ENCODE data around the gene GABRB3. TPM values are rescaled to one million over a fixed set of nuclear protein-coding genes. Genes with fewer than 3 reads are reported as not detected.
"Not testable (repeated sequence)": the region's sequence is repeated elsewhere in the genome, so short reads cannot be mapped to it uniquely, and the experiment has no call there.

The GABRB3 gene
- total RNA-seq, 1 donor from 2014 or later, result 0.52 TPM

DNA sequence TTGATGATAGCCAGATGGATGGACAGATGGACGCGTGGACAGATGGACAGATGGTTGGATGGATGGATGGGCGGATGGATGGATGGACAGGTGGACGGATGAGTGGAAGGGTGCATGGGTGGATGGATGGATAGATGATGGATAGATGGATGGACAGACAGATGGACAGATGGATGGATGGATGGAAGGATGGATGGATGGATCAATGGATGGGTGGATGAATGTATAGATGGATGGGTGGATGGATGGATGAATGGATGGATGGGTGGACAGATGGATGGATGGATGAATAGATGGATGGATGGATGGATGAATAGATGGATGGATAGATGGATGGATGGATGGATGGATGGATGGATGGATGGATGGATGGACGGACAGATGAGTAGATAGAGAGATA lies 40.9 kb downstream of the GABRB3 start:
- ATAC-seq, result no peak

GRCh38 chr15:26729581-26729980 lies 43.3 kb downstream of the GABRB3 start:
- no peak for ATAC-seq

- no peak for ATAC-seq
Measured at GRCh38 chr15:26729030-26729429, 43.8 kb downstream of the GABRB3 start.

GRCh38 chr15:26724381-26725150 lies 48.3 kb downstream of the GABRB3 start:
- no peak for ATAC-seq

GRCh38 chr15:26722621-26723160 lies 50.2 kb downstream of the GABRB3 start:
- no peak for ATAC-seq

- no peak for ATAC-seq
Measured at GRCh38 chr15:26721232-26721967, 51.5 kb downstream of the GABRB3 start.

GRCh38 chr15:26720546-26720945 lies 52.3 kb downstream of the GABRB3 start:
- ATAC-seq, result no peak

DNA sequence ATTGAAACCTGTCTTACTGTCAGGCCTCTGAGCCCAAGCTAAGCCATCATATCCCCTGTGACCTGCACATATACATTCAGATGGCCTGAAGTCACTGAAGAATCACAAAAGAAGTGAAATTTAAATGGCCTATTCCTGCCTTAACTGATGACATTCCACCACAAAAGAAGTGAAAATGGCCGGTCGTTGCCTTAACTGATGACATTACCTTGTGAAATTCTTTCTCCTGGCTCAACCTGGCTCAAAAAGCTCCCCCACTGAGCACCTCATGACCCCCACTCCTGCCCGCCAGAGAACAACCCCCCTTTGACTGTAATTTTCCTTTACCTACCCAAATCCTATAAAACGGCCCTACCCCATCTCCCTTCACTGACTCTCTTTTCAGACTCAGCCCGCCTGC lies 53.0 kb downstream of the GABRB3 start:
- ATAC-seq, result not testable (repeated sequence)

GRCh38 chr15:26716069-26716468 lies 56.8 kb downstream of the GABRB3 start:
- ATAC-seq, result no peak

- no peak for ATAC-seq
Measured at GRCh38 chr15:26713498-26713897, 59.4 kb downstream of the GABRB3 start.

- ATAC-seq, result no peak
Measured at GRCh38 chr15:26712335-26712734, 60.5 kb downstream of the GABRB3 start.

- no peak for ATAC-seq
Measured at GRCh38 chr15:26711445-26711844, 61.4 kb downstream of the GABRB3 start.

DNA sequence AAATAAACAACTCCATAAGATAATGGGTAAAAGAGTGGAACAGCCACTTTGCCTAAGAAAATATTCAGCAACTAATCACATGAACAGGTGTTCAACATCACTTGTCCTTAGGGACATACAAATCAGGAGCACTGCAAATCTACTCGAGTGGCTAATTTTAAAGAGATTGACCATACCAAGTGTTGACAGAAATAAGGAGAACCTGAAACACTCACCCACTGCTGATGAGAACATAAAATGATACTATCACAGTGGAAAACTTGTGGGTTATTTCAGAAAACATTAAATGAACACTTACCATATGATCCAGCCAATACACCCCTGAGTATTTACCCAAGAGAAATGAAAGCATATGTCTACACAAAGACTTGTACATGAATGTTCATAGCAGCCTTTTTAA lies 70.5 kb downstream of the GABRB3 start:
- no peak for ATAC-seq

DNA sequence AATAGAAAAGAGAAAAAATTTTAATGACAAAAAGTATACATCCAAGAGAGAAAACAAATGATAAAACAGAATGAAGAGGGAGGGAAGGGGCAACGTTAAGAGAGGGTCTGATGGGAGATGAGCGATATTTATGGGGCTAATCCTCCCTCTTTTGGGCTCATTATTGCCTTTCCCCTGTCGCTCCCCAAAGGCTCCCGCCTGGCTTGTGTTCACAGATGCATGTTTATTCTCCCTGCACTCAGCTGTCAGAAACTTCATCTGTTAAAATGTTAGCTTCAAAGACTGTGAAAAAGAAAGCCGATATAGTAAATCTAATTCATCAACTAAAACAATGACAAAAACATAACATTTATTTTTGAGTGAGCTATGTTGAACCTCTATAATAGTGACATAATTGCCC lies 74.3 kb downstream of the GABRB3 start:
- no peak for ATAC-seq

DNA sequence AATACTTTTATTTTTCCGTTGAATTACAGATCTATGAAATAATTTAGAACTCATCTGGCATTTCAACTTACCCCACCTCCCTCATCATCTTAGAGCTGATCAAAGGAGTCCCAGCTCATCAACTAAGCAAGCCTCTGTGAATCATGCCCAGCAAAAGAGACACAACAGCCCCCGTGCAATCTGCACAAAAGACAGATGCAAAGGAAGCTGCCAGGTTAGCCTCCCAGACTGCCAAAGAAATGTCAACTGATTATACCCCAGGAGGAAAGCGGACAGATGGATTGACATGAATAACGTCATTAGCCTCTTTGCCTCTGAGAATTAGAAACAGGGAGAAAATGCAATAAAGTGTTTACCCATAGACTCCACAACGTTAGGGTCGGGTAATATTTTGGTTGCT lies 75.0 kb downstream of the GABRB3 start:
- no peak for ATAC-seq

GRCh38 chr15:26691249-26691648 lies 81.6 kb downstream of the GABRB3 start:
- ATAC-seq, result no peak

GRCh38 chr15:26690778-26691177 lies 82.1 kb downstream of the GABRB3 start:
- ATAC-seq, result no peak

DNA sequence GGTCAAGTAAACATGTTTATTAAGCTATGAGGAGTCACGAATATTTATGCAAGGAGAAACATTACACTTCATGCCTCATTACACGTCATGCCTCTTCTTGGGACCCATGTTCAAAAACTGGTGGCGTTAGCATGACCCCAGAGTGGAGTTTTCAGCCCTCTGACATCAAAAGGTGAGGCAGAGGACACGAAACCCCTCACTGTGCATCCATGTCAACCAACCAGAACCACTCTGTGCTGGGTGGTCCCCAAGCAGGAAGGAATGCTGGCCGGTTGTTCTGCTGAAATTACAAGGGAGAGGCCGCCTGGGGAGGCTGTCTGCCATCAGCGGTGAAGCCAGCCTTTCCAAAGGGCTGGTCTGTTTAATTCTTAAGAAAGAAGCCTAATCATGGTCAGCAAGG lies 83.4 kb downstream of the GABRB3 start:
- no peak for ATAC-seq

GRCh38 chr15:26686547-26687187 lies 86.2 kb downstream of the GABRB3 start:
- no peak for ATAC-seq

GRCh38 chr15:26682598-26683164 lies 90.2 kb downstream of the GABRB3 start:
- no peak for ATAC-seq

DNA sequence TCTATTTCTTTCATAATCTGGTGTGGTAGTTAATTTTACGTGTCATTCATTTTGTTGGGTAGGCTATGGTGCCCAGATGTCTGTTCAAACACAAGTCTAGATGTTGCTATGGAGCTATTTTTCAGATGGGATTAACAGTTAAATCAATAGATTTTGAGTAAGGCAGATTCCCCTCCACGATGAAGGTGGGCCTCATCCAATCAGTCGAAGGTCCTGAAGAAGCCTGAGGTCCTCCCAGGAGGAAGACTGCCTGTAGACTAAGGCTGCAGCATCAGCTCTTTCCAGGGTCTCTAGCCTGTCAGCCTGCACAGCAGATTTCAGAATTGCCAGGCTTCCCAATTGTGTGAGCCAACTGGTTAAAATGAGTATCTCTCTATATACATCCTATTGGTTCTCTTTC lies 92.9 kb downstream of the GABRB3 start:
- ATAC-seq, result no peak

DNA sequence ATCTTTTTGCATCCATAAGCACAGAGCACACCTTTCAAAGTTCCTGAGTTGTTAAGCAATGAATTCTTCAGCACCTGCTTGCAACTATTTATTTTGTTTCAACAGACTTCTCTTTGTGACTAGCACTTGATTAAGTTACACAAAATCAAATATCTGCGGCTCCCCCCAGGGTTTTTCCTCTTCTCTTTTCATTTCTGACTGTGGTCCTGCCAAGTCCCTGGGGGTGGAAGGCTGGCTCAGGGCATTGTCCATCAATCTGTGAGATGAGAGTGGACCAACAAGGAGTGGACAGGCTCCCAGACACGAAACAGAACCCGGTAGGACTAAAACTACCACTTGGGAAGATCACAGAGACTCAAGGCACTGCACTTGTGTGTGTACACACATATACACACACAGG lies 96.8 kb downstream of the GABRB3 start:
- no peak for ATAC-seq

DNA sequence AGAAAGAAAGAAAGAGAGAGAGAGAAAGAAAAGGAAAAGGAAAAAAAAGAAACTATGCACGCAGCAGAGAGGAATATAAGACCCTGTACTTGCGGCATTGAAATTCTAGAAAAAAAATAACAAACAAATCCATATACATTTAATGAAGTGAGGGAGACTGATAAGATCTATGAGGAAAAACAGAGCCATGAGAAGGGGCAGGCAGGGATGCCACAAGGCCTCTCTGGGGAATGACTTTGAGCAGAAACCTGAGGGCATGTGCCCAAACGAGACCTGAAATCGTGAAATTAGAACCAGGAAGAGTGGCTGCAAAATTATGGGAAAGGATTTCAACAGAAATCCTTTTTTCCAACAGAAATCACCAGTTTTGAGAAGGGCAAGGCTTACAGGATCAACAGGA lies 98.4 kb downstream of the GABRB3 start:
- ATAC-seq, result no peak
